Measurements from ENCODE around the gene ZNF488. TPM values are rescaled to one million over a fixed set of nuclear protein-coding genes. Genes with fewer than 3 reads are reported as not detected.
"Not testable (repeated sequence)": the region's sequence is repeated elsewhere in the genome, so short reads cannot be mapped to it uniquely, and the experiment has no call there.

Gene ZNF488, protein sequence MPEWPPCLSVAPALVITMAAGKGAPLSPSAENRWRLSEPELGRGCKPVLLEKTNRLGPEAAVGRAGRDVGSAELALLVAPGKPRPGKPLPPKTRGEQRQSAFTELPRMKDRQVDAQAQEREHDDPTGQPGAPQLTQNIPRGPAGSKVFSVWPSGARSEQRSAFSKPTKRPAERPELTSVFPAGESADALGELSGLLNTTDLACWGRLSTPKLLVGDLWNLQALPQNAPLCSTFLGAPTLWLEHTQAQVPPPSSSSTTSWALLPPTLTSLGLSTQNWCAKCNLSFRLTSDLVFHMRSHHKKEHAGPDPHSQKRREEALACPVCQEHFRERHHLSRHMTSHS
- under 1 TPM in 1 of 2 experiments, not detected in 1; 0.05 TPM for total RNA-seq

- Mint-ChIP-seq H3K4me3 (peak within 1 kb of the TSS; percentile 86), H3K27me3 (peaks cover 55% of the 10 kb centered on the region), H3K4me1 (peaks cover 25% of the 10 kb centered on the region), H3K9me3 (peaks cover 13% of the 10 kb centered on the region), H3K36me3 (ENCODE audit: low read depth) (no peaks in the 10 kb centered on the region), H3K27ac (peak within 1 kb of the TSS; percentile 2)
- ChIA-PET CTCF (no interaction called here), POLR2A (no interaction called here)
- peak; percentile 71 for DNase-seq
Observed at GRCh38 chr10:47384148-47384921, at the start of gene ZNF488. TSS of gene ZNF488 (minus strand) at chr10:47384293. CDS start at chr10:47368829, 15,464 bp downstream.

DNA sequence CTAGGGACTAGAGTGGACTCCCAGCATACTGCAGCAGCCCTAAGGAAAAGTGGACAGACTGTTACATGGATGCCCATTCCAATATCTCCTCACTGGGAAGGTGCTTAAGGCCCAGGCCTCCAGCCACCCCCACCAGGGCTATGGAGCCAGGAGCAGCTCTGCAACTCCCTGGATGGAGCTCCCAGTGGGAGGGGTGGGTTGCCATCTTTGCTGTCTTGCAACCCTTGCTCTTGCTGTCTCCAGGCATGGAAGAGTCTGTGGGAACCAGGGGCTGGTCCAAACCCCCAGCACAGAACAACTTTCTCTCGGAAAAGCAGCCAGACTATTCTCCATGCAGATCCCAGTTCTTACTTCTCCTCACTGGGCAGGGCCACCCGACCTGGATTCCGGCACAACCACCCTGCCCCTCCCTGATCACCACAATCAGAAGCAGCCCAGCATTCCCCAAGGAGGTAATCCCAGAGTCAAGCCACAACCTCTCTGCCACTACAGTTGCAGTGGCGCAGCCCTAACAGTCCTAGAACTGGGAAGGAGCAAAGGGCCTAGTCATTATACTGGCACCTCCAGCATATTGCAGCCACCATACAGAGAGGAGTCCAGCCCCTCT is 41.8 kb upstream of the ZNF488 start:
- ChIA-PET CTCF (no interaction called here), POLR2A (no interaction called here)
- H3K4me1 Mint-ChIP-seq = no peaks in the 10 kb centered on the region
- no peak for DNase-seq
- H3K9me3 Mint-ChIP-seq = no peaks in the 10 kb centered on the region
- H3K27me3 Mint-ChIP-seq = peaks cover 17% of the 10 kb centered on the region
- H3K36me3 Mint-ChIP-seq (ENCODE audit: low read depth) = no peaks in the 10 kb centered on the region
- no peak overlapping the region for H3K4me3 Mint-ChIP-seq
- H3K27ac Mint-ChIP-seq = no peak overlapping the region

GRCh38 chr10:47424231-47424630 is 40.1 kb upstream of the ZNF488 start:
- Mint-ChIP-seq H3K27ac (no peak overlapping the region), H3K27me3 (peaks cover 6% of the 10 kb centered on the region), H3K4me3 (no peak overlapping the region), H3K36me3 (ENCODE audit: low read depth) (no peaks in the 10 kb centered on the region), H3K9me3 (no peaks in the 10 kb centered on the region), H3K4me1 (no peaks in the 10 kb centered on the region)
- ChIA-PET CTCF (no interaction called here), POLR2A (no interaction called here)
- DNase-seq = no peak

- H3K36me3 Mint-ChIP-seq (ENCODE audit: low read depth) = no peaks in the 10 kb centered on the region
- H3K4me1 Mint-ChIP-seq = no peaks in the 10 kb centered on the region
- H3K27me3 Mint-ChIP-seq = no peaks in the 10 kb centered on the region
- ChIA-PET POLR2A (no interaction called here), CTCF (no interaction called here)
- no peaks in the 10 kb centered on the region for H3K9me3 Mint-ChIP-seq
- H3K4me3 Mint-ChIP-seq = no peak overlapping the region
- H3K27ac Mint-ChIP-seq = no peak overlapping the region
- no peak for DNase-seq
Observed at GRCh38 chr10:47423476-47423875, 39.4 kb upstream of the ZNF488 start.

DNA sequence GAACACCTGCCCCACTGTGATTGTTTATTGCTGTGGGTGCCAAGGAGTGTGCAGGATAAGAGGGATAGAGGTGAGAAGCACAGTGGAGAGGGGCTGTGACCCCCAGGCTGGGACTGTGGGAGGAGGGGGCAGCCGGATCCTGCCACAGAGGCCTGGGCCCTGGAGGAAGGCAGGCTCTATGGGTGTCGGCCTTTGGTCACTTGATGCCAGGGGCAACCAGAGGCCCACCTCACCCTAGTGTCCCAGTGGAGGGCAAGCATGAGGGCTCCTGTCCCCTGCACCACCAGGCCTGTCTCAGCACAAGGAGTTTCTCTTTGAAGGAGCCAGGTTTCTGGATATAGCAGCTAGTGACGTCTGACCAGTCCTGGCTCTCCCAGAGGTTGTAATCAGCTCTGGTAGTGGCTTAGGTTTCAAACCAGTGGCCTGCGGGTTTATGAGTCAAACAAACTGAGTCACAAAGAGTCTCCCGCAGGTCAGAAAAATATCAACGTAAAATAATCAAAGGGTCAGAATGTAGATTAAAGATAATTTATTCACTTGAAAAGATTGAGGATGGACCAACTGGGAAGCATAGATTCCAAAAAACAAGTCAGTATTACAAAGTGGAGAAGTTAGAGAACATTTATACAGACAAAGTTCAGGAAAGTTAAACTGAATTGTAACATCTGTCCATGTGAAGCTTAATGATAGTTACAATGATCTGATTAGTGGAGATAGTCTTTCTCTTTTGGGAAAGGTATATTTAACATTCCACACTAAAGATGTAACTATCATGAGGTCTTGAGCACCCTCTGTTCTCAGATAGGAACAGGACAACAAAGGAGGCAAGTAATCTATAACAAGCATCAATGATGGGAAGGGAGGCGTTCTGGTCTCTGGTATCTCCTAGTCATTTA is 37.2 kb upstream of the ZNF488 start:
- Mint-ChIP-seq H3K4me3 (no peak overlapping the region), H3K4me1 (no peaks in the 10 kb centered on the region), H3K36me3 (ENCODE audit: low read depth) (no peaks in the 10 kb centered on the region), H3K27me3 (no peaks in the 10 kb centered on the region), H3K9me3 (no peaks in the 10 kb centered on the region), H3K27ac (no peak overlapping the region)
- no peak for DNase-seq
- ChIA-PET CTCF (no interaction called here), POLR2A (no interaction called here)

GRCh38 chr10:47420305-47421056 is 36.4 kb upstream of the ZNF488 start:
- POLR2A ChIA-PET = no interaction called here
- no peak overlapping the region for H3K4me3 Mint-ChIP-seq
- H3K9me3 Mint-ChIP-seq = no peaks in the 10 kb centered on the region
- H3K27ac Mint-ChIP-seq = no peak overlapping the region
- CTCF ChIA-PET = no interaction called here
- H3K27me3 Mint-ChIP-seq = no peaks in the 10 kb centered on the region
- H3K4me1 Mint-ChIP-seq = no peaks in the 10 kb centered on the region
- H3K36me3 Mint-ChIP-seq (ENCODE audit: low read depth) = no peaks in the 10 kb centered on the region
- no peak for DNase-seq

GRCh38 chr10:47419421-47419820 is 35.3 kb upstream of the ZNF488 start:
- ChIA-PET CTCF (no interaction called here), POLR2A (no interaction called here)
- Mint-ChIP-seq H3K4me3 (no peak overlapping the region), H3K4me1 (no peaks in the 10 kb centered on the region), H3K27me3 (no peaks in the 10 kb centered on the region), H3K9me3 (no peaks in the 10 kb centered on the region), H3K27ac (no peak overlapping the region), H3K36me3 (ENCODE audit: low read depth) (no peaks in the 10 kb centered on the region)
- DNase-seq = no peak

DNA sequence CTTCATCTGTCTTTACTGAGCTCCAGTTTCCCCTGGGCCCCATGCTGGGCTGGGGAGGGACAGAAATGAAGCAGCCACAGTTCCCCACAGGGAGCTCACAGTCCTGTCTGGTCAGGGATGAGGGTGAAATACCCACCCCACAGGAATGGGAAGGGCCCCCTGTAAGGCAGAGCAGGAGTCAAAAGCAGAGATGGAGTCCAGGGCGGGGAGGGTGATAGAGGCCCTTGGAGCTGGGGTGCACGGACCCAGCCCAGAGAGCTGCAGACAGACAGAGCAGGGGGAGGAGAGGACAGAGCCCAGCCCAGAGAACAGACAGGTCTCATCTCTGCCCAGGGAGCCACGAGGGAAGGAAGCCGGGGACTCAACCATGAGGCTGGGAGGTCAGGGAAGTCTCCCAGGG is 34.9 kb upstream of the ZNF488 start:
- no peaks in the 10 kb centered on the region for H3K27me3 Mint-ChIP-seq
- H3K27ac Mint-ChIP-seq = no peak overlapping the region
- CTCF ChIA-PET = no interaction called here
- H3K4me3 Mint-ChIP-seq = no peak overlapping the region
- H3K4me1 Mint-ChIP-seq = no peaks in the 10 kb centered on the region
- H3K9me3 Mint-ChIP-seq = no peaks in the 10 kb centered on the region
- no peak for DNase-seq
- no peaks in the 10 kb centered on the region for H3K36me3 Mint-ChIP-seq (ENCODE audit: low read depth)
- POLR2A ChIA-PET = no interaction called here

- Mint-ChIP-seq H3K36me3 (ENCODE audit: low read depth) (no peaks in the 10 kb centered on the region), H3K27me3 (no peaks in the 10 kb centered on the region), H3K9me3 (no peaks in the 10 kb centered on the region), H3K4me3 (no peak overlapping the region), H3K4me1 (no peaks in the 10 kb centered on the region), H3K27ac (no peak overlapping the region)
- CTCF ChIA-PET = no interaction called here
- DNase-seq = no peak
- POLR2A ChIA-PET = no interaction called here
Observed at GRCh38 chr10:47418321-47418720, 34.2 kb upstream of the ZNF488 start.

- CTCF ChIA-PET; H3K27ac Mint-ChIP-seq; H3K9me3 Mint-ChIP-seq; POLR2A ChIA-PET; H3K27me3 Mint-ChIP-seq; H3K4me3 Mint-ChIP-seq; DNase-seq; H3K4me1 Mint-ChIP-seq; H3K36me3 Mint-ChIP-seq (ENCODE audit: low read depth): not testable (repeated sequence)
Observed at GRCh38 chr10:47416305-47417218, 32.5 kb upstream of the ZNF488 start.

- DNase-seq = no peak
- Mint-ChIP-seq H3K27me3 (no peaks in the 10 kb centered on the region), H3K4me3 (no peak overlapping the region), H3K27ac (no peak overlapping the region), H3K36me3 (ENCODE audit: low read depth) (no peaks in the 10 kb centered on the region), H3K9me3 (no peaks in the 10 kb centered on the region), H3K4me1 (no peaks in the 10 kb centered on the region)
- ChIA-PET POLR2A (no interaction called here), CTCF (no interaction called here)
Observed at GRCh38 chr10:47415520-47416304, 31.6 kb upstream of the ZNF488 start.

All from activated CD4-positive, alpha-beta T cell treated with anti-CD3 and anti-CD28 coated beads, Interleukin-2, amount 10 ng/mL, durations not matched to agents 7 days and 5 days (primary cell).